Measurements from ENCODE around the gene RNF123. TPM values are rescaled to one million over a fixed set of nuclear protein-coding genes. Genes with fewer than 3 reads are reported as not detected.

Gene RNF123
- polyA plus RNA-seq, 1 of the 3 experiments (the other 2 are of a cell fraction) = 48.1 TPM

DNA sequence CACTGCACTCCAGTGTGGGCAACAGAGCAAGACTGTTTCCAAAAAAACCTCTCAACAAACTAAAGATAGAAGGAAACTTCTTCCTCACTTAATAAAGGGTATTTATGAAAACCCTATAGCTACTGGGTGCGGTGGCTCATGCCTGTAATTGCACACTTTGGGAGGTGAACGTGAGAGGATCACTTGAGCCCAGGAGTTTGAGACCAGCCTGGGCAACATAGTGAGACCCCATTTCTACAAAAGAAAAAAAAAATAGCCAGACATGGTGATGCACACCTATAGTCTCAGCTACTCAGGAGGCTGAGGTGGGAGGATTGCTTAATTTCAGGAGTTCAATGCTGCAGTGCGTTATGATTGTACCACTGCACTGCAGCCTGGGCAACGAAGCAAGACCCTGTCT is 74.6 kb downstream of the RNF123 start:
- Histone ChIP-seq H3K27me3 (ENCODE audit: insufficient read depth) (no peaks in the 10 kb centered on the region), H3K9ac (no peak overlapping the region), H3K9me2 (no peaks in the 10 kb centered on the region), H3K4me2 (no peak overlapping the region), H4K20me1 (ENCODE audit: insufficient read depth) (peaks cover 46% of the 10 kb centered on the region), H3K9me3 (no peaks in the 10 kb centered on the region), H3K27ac (ENCODE audit: low read depth in 2 of 2, low read length in 1 of 2) (no peak overlapping the region), H3K4me3 (ENCODE audit: low read depth in 2 of 2, low read length in 1 of 2) (no peak overlapping the region), H2AFZ (ENCODE audit: low read depth) (no peak overlapping the region), H3F3A (replicated peaks; ENCODE audit: insufficient read depth) (peaks cover 3% of the 10 kb centered on the region), H3K36me3 (replicated peaks in 1 of 2; ENCODE audit: control insufficient read depth in 1 of 2, insufficient read depth in 2 of 2, low read length in 1 of 2) (peaks cover 0 to 8% of the 10 kb centered on the region in 2 experiments), H3K79me2 (ENCODE audit: insufficient read depth) (peaks cover 96% of the 10 kb centered on the region), H3K4me1 (ENCODE audit: control insufficient read depth in 1 of 2, insufficient read depth in 2 of 2, low read depth in 1 of 2, low read length in 1 of 2) (no peaks in the 10 kb centered on the region)
- DNase-seq = no peak
- ChIA-PET POLR2A (no interaction called here), CTCF (no interaction called here)
- 95% methylated on average over 4 of the region's 4 CpGs for WGBS (ENCODE audit: low lambda C conversion rate)
- TF ChIP-seq GABPA (IDR thresholded peaks at IDR 0.05; ENCODE audit: low read depth) (no peak), TCF12 (IDR thresholded peaks at IDR 0.05) (no peak), MEF2A (IDR thresholded peaks at IDR 0.05; ENCODE audit: borderline replicate concordance, low read depth) (no peak), JUND (IDR thresholded peaks at IDR 0.05) (no peak)

- ChIA-PET POLR2A (no interaction called here), CTCF (interaction anchor here (1.0 to 1.5 kb wide), 4 partner anchors 14 to 70 kb away, joined by 3 to 6 read pairs (median 4); partner anchors contain the start of gene INKA1)
- H3K9me3 ChIP-seq = no peaks in the 10 kb centered on the region
- H4K20me1 ChIP-seq (ENCODE audit: insufficient read depth) = peaks cover 60% of the 10 kb centered on the region
- H3K4me2 ChIP-seq = no peak overlapping the region
- no peak overlapping the region for H3K9ac ChIP-seq
- no peak overlapping the region for H2AFZ ChIP-seq (ENCODE audit: low read depth)
- DNase-seq = no peak
- H3K27ac ChIP-seq (ENCODE audit: low read depth in 2 of 2, low read length in 1 of 2) = peak overlapping the region in 1 of 2 experiments; percentile 22; a peak in 1 of 4 replicates
- peaks cover 0 to 7% of the 10 kb centered on the region in 2 experiments for H3K36me3 ChIP-seq (replicated peaks in 1 of 2; ENCODE audit: control insufficient read depth in 1 of 2, insufficient read depth in 2 of 2, low read length in 1 of 2)
- 94% methylated on average over 3 of the region's 3 CpGs for WGBS (ENCODE audit: low lambda C conversion rate)
- no peaks in the 10 kb centered on the region for H3K9me2 ChIP-seq
- TF ChIP-seq ZBTB33 (IDR thresholded peaks at IDR 0.05; ENCODE audit: borderline replicate concordance, low read depth) (no peak), YY1 (IDR thresholded peaks at IDR 0.05; ENCODE audit: low read depth) (no peak), FOXM1 (IDR thresholded peaks at IDR 0.05; ENCODE audit: low read depth) (no peak), TEAD4 (IDR thresholded peaks at IDR 0.05; ENCODE audit: borderline replicate concordance, insufficient read depth) (no peak), MXI1 (IDR thresholded peaks at IDR 0.05; ENCODE audit: low read depth, low read length) (no peak), POLR2AphosphoS5 (IDR thresholded peaks at IDR 0.05; ENCODE audit: low read depth, low read length) (no peak)
- TF ChIP-seq, protein P1, sequence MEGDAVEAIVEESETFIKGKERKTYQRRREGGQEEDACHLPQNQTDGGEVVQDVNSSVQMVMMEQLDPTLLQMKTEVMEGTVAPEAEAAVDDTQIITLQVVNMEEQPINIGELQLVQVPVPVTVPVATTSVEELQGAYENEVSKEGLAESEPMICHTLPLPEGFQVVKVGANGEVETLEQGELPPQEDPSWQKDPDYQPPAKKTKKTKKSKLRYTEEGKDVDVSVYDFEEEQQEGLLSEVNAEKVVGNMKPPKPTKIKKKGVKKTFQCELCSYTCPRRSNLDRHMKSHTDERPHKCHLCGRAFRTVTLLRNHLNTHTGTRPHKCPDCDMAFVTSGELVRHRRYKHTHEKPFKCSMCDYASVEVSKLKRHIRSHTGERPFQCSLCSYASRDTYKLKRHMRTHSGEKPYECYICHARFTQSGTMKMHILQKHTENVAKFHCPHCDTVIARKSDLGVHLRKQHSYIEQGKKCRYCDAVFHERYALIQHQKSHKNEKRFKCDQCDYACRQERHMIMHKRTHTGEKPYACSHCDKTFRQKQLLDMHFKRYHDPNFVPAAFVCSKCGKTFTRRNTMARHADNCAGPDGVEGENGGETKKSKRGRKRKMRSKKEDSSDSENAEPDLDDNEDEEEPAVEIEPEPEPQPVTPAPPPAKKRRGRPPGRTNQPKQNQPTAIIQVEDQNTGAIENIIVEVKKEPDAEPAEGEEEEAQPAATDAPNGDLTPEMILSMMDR (IDR thresholded peaks at IDR 0.05) = no peak
- no peak overlapping the region for H3K4me3 ChIP-seq (ENCODE audit: low read depth in 2 of 2, low read length in 1 of 2)
- peaks cover 97% of the 10 kb centered on the region for H3K79me2 ChIP-seq (ENCODE audit: insufficient read depth)
- H3K4me1 ChIP-seq (ENCODE audit: control insufficient read depth in 1 of 2, insufficient read depth in 2 of 2, low read depth in 1 of 2, low read length in 1 of 2) = no peaks in the 10 kb centered on the region
- peaks cover 16% of the 10 kb centered on the region for H3F3A ChIP-seq (replicated peaks; ENCODE audit: insufficient read depth)
- H3K27me3 ChIP-seq (ENCODE audit: insufficient read depth) = no peaks in the 10 kb centered on the region
Observed at GRCh38 chr3:49769286-49769915, 80.0 kb downstream of the RNF123 start.

Measured in SK-N-SH (cell line).